ENCODE measurements around the gene SCCPDH.

DNA sequence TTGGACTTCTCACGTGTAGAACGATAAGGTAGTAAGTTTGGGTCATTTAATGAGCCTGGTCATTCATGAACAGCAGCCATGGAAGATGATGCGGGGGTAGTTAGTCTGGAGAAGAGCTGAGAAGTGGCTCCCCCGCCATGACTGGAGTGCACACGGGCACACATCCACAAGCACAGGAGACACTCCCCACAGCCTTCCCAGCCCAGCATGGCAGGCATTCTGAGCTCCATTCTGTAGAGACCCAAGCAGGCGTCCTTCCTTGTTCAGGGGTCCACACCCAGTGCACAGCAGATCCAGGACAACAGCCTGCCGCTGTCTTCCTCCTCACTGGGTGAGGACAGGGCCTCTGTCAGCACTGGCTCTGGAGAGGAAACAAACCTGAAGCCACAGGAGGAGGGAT is 57.0 kb downstream of the SCCPDH start:
- TF ChIP-seq, protein P1, sequence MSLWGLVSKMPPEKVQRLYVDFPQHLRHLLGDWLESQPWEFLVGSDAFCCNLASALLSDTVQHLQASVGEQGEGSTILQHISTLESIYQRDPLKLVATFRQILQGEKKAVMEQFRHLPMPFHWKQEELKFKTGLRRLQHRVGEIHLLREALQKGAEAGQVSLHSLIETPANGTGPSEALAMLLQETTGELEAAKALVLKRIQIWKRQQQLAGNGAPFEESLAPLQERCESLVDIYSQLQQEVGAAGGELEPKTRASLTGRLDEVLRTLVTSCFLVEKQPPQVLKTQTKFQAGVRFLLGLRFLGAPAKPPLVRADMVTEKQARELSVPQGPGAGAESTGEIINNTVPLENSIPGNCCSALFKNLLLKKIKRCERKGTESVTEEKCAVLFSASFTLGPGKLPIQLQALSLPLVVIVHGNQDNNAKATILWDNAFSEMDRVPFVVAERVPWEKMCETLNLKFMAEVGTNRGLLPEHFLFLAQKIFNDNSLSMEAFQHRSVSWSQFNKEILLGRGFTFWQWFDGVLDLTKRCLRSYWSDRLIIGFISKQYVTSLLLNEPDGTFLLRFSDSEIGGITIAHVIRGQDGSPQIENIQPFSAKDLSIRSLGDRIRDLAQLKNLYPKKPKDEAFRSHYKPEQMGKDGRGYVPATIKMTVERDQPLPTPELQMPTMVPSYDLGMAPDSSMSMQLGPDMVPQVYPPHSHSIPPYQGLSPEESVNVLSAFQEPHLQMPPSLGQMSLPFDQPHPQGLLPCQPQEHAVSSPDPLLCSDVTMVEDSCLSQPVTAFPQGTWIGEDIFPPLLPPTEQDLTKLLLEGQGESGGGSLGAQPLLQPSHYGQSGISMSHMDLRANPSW (CRISPR knock-in tag; conservative IDR thresholded peaks at IDR 0.05; ENCODE audit: low read depth): no peak
- TF ChIP-seq, protein P2, sequence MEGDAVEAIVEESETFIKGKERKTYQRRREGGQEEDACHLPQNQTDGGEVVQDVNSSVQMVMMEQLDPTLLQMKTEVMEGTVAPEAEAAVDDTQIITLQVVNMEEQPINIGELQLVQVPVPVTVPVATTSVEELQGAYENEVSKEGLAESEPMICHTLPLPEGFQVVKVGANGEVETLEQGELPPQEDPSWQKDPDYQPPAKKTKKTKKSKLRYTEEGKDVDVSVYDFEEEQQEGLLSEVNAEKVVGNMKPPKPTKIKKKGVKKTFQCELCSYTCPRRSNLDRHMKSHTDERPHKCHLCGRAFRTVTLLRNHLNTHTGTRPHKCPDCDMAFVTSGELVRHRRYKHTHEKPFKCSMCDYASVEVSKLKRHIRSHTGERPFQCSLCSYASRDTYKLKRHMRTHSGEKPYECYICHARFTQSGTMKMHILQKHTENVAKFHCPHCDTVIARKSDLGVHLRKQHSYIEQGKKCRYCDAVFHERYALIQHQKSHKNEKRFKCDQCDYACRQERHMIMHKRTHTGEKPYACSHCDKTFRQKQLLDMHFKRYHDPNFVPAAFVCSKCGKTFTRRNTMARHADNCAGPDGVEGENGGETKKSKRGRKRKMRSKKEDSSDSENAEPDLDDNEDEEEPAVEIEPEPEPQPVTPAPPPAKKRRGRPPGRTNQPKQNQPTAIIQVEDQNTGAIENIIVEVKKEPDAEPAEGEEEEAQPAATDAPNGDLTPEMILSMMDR (IDR thresholded peaks at IDR 0.05): no peak
- TF ChIP-seq TP53 (CRISPR knock-in tag; IDR thresholded peaks at IDR 0.05) (no peak), FOXK1 (CRISPR knock-in tag; IDR thresholded peaks at IDR 0.05) (no peak), ZNF423 (CRISPR knock-in tag; IDR thresholded peaks at IDR 0.05) (no peak), NFATC4 (CRISPR knock-in tag; IDR thresholded peaks at IDR 0.05) (no peak), ZNF121 (CRISPR knock-in tag; IDR thresholded peaks at IDR 0.05) (no peak), ZNF416 (CRISPR knock-in tag; IDR thresholded peaks at IDR 0.05) (no peak), NR2C2 (CRISPR knock-in tag; IDR thresholded peaks at IDR 0.05) (no peak), ZNF317 (CRISPR knock-in tag; IDR thresholded peaks at IDR 0.05; ENCODE audit: borderline replicate concordance, low read depth) (no peak)
- TF ChIP-seq, protein P3, sequence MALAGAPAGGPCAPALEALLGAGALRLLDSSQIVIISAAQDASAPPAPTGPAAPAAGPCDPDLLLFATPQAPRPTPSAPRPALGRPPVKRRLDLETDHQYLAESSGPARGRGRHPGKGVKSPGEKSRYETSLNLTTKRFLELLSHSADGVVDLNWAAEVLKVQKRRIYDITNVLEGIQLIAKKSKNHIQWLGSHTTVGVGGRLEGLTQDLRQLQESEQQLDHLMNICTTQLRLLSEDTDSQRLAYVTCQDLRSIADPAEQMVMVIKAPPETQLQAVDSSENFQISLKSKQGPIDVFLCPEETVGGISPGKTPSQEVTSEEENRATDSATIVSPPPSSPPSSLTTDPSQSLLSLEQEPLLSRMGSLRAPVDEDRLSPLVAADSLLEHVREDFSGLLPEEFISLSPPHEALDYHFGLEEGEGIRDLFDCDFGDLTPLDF (CRISPR knock-in tag; IDR thresholded peaks at IDR 0.05): no peak
- TF ChIP-seq, protein P4, sequence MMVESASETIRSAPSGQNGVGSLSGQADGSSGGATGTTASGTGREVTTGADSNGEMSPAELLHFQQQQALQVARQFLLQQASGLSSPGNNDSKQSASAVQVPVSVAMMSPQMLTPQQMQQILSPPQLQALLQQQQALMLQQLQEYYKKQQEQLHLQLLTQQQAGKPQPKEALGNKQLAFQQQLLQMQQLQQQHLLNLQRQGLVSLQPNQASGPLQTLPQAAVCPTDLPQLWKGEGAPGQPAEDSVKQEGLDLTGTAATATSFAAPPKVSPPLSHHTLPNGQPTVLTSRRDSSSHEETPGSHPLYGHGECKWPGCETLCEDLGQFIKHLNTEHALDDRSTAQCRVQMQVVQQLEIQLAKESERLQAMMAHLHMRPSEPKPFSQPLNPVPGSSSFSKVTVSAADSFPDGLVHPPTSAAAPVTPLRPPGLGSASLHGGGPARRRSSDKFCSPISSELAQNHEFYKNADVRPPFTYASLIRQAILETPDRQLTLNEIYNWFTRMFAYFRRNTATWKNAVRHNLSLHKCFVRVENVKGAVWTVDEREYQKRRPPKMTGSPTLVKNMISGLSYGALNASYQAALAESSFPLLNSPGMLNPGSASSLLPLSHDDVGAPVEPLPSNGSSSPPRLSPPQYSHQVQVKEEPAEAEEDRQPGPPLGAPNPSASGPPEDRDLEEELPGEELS (CRISPR knock-in tag; IDR thresholded peaks at IDR 0.05): no peak
- TF ChIP-seq, protein P5, sequence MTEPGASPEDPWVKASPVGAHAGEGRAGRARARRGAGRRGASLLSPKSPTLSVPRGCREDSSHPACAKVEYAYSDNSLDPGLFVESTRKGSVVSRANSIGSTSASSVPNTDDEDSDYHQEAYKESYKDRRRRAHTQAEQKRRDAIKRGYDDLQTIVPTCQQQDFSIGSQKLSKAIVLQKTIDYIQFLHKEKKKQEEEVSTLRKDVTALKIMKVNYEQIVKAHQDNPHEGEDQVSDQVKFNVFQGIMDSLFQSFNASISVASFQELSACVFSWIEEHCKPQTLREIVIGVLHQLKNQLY (CRISPR knock-in tag; IDR thresholded peaks at IDR 0.05): no peak

Measured in WTC11 (cell line).